Activated naive CD8-positive, alpha-beta T cell (primary cell): Measurements from ENCODE around the gene HIVEP1.

Source experiments
- H3K27ac Mint-ChIP-seq: one replicate; pipeline ENCODE4 v1.8.0; 2021; ENCODE audit warnings: mixed read lengths
- H3K27me3 Mint-ChIP-seq: one replicate; pipeline ENCODE4 v1.8.0; 2021; ENCODE audit warnings: mixed read lengths
- H3K36me3 Mint-ChIP-seq: one replicate; pipeline ENCODE4 v1.8.0; 2021; ENCODE audit warnings: mixed read lengths
- H3K4me1 Mint-ChIP-seq: one replicate; pipeline ENCODE4 v1.8.0; 2021; ENCODE audit warnings: low read depth, mixed read lengths
- H3K4me3 Mint-ChIP-seq: one replicate; pipeline ENCODE4 v1.8.0; 2021; ENCODE audit warnings: mild to moderate bottlenecking, mixed read lengths
- H3K9me3 Mint-ChIP-seq: one replicate; pipeline ENCODE4 v1.8.0; 2021; ENCODE audit warnings: low read depth, mixed read lengths

HIVEP1 gene

DNA sequence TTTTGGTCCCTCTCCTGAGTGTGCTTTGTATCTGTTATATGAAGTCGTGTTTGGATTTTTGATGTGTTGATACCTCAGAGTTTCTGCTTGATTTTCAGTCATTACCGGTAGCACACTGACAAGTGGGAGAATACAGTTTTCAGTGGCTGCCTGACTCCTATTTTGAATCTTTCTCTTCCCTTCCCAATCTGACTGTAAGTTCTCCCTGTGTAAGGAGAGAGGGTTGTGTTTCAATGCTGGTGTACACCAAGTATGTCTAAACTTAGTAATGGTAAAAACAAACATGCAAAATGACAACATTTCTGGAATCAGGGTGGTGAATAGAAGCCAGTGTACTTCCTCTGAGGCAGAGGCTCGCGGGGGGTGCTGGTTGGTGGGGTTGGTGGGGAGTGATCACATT lies 103.4 kb downstream of the HIVEP1 start:
- Mint-ChIP-seq H3K4me3 (no peak overlapping the region), H3K36me3 (peaks cover 40% of the 10 kb centered on the region), H3K9me3 (peaks cover 9% of the 10 kb centered on the region), H3K27me3 (no peaks in the 10 kb centered on the region), H3K27ac (no peak overlapping the region), H3K4me1 (peaks cover 72% of the 10 kb centered on the region)

DNA sequence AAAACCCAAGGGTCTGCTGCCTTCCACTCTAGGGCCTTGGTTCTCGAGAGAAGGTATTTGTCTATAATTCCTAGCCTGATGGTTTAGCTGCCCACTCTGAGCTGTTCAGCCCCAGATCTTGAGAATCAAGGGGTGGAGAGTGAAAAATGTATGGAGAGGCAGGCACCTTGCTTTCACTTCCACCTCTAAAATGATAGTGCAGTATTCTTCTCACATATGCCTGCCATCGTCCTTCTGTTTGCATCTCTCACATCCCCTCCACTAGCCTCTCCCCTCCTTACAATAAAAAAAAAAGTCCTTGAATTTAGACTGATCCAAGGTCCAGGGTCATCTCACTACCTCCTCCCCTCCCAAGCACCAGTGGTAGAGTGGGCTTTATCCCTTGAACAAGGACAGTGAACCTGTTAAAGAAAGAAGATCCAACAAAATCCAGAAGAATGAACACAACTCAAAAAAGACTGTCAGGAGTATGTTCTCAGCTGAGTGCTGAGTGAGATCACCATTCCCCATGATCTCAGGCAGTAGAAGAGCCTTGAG lies 104.2 kb downstream of the HIVEP1 start:
- Mint-ChIP-seq H3K4me3 (no peak overlapping the region), H3K27me3 (no peaks in the 10 kb centered on the region), H3K36me3 (peaks cover 43% of the 10 kb centered on the region), H3K9me3 (peaks cover 9% of the 10 kb centered on the region), H3K27ac (no peak overlapping the region), H3K4me1 (peaks cover 72% of the 10 kb centered on the region)

DNA sequence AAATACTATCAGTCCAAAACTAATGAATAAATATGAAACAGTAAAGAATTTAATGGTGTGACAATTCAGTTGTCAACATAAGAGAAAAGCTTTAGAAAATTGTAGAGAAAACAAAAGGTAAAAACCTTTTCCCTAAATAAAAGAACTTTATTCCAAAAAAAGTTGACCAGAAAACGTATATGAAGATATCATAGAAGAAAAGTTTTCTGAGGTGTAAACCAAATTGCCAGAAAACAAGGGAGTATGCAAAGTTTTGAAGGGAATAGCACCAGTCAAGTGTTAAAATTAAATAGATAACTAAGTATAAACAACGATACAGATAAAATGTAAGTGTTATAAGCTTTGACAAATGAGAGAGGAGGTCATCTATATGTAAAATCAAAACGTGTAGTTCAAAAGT lies 104.9 kb downstream of the HIVEP1 start:
- H3K27ac Mint-ChIP-seq = no peak overlapping the region
- no peaks in the 10 kb centered on the region for H3K27me3 Mint-ChIP-seq
- H3K36me3 Mint-ChIP-seq = peaks cover 45% of the 10 kb centered on the region
- H3K4me1 Mint-ChIP-seq = peaks cover 72% of the 10 kb centered on the region
- H3K9me3 Mint-ChIP-seq = peaks cover 9% of the 10 kb centered on the region
- H3K4me3 Mint-ChIP-seq = no peak overlapping the region

- Mint-ChIP-seq H3K9me3 (peaks cover 9% of the 10 kb centered on the region), H3K4me3 (no peak overlapping the region), H3K36me3 (peaks cover 48% of the 10 kb centered on the region), H3K27me3 (no peaks in the 10 kb centered on the region), H3K27ac (no peak overlapping the region), H3K4me1 (peaks cover 66% of the 10 kb centered on the region)
Measured at GRCh38 chr6:12118607-12119006, 106.5 kb downstream of the HIVEP1 start.

DNA sequence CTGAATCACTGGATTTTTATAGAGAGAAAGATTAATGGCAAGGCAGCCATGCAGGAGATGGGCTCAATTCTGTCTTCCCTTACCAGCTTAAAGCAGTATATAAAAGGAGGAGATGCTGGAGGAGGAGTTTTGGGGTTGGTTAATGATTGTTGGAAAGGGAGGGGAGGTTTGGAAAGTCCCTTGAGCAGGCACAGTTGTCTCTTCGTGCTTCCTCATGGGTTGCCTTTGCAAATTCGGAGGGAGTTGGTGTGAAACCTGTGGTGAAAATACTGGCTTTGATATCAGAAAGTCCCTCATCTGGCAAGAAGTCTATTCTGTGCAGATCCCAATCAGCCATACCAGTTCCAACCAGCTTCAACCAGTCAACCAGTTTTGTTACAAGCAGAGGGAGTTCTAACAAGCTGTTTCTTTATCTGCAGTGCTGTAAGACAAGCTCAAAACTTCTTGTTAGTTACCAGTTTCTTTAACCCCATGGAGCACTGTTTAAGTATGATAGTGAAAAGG lies 107.0 kb downstream of the HIVEP1 start:
- H3K36me3 Mint-ChIP-seq = peaks cover 50% of the 10 kb centered on the region
- H3K27ac Mint-ChIP-seq = peak overlapping the region; percentile 75
- peaks cover 9% of the 10 kb centered on the region for H3K9me3 Mint-ChIP-seq
- H3K4me1 Mint-ChIP-seq = peaks cover 66% of the 10 kb centered on the region
- H3K27me3 Mint-ChIP-seq = no peaks in the 10 kb centered on the region
- H3K4me3 Mint-ChIP-seq = peak overlapping the region; percentile 38

DNA sequence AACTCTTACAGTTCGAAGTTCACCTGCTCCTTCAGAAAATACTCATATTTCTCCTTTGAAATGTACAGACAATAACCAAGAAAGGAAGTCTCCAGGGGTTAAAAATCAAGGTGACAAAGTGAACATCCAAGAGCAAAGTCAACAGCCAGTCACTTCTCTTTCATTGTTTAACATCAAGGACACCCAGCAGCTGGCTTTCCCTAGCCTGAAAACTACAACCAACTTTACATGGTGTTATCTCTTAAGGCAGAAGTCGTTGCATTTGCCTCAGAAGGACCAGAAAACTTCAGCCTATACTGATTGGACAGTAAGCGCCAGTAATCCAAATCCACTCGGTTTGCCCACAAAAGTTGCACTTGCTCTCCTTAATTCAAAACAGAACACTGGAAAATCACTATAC lies 113.3 kb downstream of the HIVEP1 start:
- Mint-ChIP-seq H3K4me1 (peaks cover 56% of the 10 kb centered on the region), H3K36me3 (peaks cover 49% of the 10 kb centered on the region), H3K27ac (peak overlapping the region; percentile 5), H3K27me3 (no peaks in the 10 kb centered on the region), H3K4me3 (peak overlapping the region; percentile 42), H3K9me3 (no peaks in the 10 kb centered on the region)

GRCh38 chr6:12126051-12126450 lies 113.9 kb downstream of the HIVEP1 start:
- Mint-ChIP-seq H3K4me1 (peaks cover 51% of the 10 kb centered on the region), H3K4me3 (peak overlapping the region; percentile 46), H3K36me3 (peaks cover 43% of the 10 kb centered on the region), H3K27me3 (no peaks in the 10 kb centered on the region), H3K27ac (no peak overlapping the region), H3K9me3 (no peaks in the 10 kb centered on the region)

GRCh38 chr6:12129523-12129922 lies 117.4 kb downstream of the HIVEP1 start:
- Mint-ChIP-seq H3K4me1 (peaks cover 38% of the 10 kb centered on the region), H3K27ac (peak overlapping the region; percentile 23), H3K4me3 (no peak overlapping the region), H3K36me3 (peaks cover 26% of the 10 kb centered on the region), H3K27me3 (no peaks in the 10 kb centered on the region), H3K9me3 (no peaks in the 10 kb centered on the region)

- H3K4me3 Mint-ChIP-seq = no peak overlapping the region
- H3K27ac Mint-ChIP-seq = no peak overlapping the region
- no peaks in the 10 kb centered on the region for H3K27me3 Mint-ChIP-seq
- H3K4me1 Mint-ChIP-seq = peaks cover 19% of the 10 kb centered on the region
- no peaks in the 10 kb centered on the region for H3K9me3 Mint-ChIP-seq
- H3K36me3 Mint-ChIP-seq = peaks cover 19% of the 10 kb centered on the region
Measured at GRCh38 chr6:12132351-12133222, 120.5 kb downstream of the HIVEP1 start.

- Mint-ChIP-seq H3K9me3 (no peaks in the 10 kb centered on the region), H3K27ac (peak overlapping the region; percentile 12), H3K4me1 (peaks cover 30% of the 10 kb centered on the region), H3K36me3 (peaks cover 20% of the 10 kb centered on the region), H3K27me3 (no peaks in the 10 kb centered on the region), H3K4me3 (no peak overlapping the region)
Measured at GRCh38 chr6:12134581-12134980, 122.5 kb downstream of the HIVEP1 start.

DNA sequence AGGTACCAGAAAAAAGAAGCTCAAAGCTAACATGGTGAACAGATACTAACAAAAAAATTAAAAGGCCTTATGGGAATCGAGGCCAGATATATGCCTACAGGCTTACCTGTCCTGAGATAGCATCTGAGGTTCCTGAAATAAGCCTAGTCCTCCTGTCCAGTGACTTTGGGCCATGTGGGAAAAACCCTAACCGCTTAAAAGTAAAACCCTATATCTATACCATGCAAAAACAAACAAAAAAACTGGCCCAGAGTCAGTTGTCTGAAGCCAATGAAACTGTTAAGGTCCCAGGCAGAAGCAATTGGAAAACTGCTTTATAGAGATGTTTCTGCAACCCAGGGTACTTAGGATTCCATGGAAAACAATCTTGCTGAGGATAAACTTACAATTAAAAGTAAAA lies 122.9 kb downstream of the HIVEP1 start:
- no peaks in the 10 kb centered on the region for H3K9me3 Mint-ChIP-seq
- no peak overlapping the region for H3K27ac Mint-ChIP-seq
- no peaks in the 10 kb centered on the region for H3K27me3 Mint-ChIP-seq
- peaks cover 30% of the 10 kb centered on the region for H3K4me1 Mint-ChIP-seq
- H3K4me3 Mint-ChIP-seq = no peak overlapping the region
- H3K36me3 Mint-ChIP-seq = peaks cover 19% of the 10 kb centered on the region

- Mint-ChIP-seq H3K9me3 (no peaks in the 10 kb centered on the region), H3K27me3 (no peaks in the 10 kb centered on the region), H3K4me1 (peaks cover 29% of the 10 kb centered on the region), H3K4me3 (no peak overlapping the region), H3K27ac (no peak overlapping the region), H3K36me3 (peaks cover 32% of the 10 kb centered on the region)
Measured at GRCh38 chr6:12136905-12137304, 124.8 kb downstream of the HIVEP1 start.

- Mint-ChIP-seq H3K27ac (peak overlapping the region; percentile 46), H3K27me3 (no peaks in the 10 kb centered on the region), H3K36me3 (peaks cover 36% of the 10 kb centered on the region), H3K9me3 (no peaks in the 10 kb centered on the region), H3K4me3 (no peak overlapping the region), H3K4me1 (peaks cover 26% of the 10 kb centered on the region)
Measured at GRCh38 chr6:12137480-12137879, 125.4 kb downstream of the HIVEP1 start.

DNA sequence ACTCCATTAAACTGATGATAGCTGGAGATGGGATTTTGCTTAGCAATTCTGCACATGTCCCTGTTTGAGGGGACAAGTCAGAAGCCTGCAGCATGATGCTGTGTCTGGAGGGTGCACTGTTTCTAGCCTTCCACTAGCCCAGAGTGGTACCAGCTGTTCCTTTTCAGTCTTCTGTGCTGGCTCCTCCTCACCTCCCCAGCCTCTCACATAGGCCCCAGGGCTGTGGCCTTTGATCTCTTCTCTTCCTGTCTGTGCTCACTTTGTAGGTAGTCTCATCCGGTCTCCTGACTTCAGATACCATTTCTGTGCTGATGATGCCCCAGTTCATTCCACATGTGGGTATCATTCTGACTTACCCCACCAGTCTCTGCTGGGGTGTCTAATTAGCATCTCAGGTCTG lies 126.3 kb downstream of the HIVEP1 start:
- H3K9me3 Mint-ChIP-seq = no peaks in the 10 kb centered on the region
- peak overlapping the region; percentile 79 for H3K27ac Mint-ChIP-seq
- H3K27me3 Mint-ChIP-seq = no peaks in the 10 kb centered on the region
- H3K36me3 Mint-ChIP-seq = peaks cover 36% of the 10 kb centered on the region
- H3K4me3 Mint-ChIP-seq = peak overlapping the region; percentile 0
- peaks cover 26% of the 10 kb centered on the region for H3K4me1 Mint-ChIP-seq

- Mint-ChIP-seq H3K4me3 (peak overlapping the region; percentile 0), H3K27ac (peak overlapping the region; percentile 79)
Measured at GRCh38 chr6:12138936-12139335, 126.8 kb downstream of the HIVEP1 start.

More at GRCh38 chr6:12138936-12139335, 126.8 kb downstream of the HIVEP1 start:
- no peaks in the 10 kb centered on the region for H3K9me3 Mint-ChIP-seq
- peaks cover 26% of the 10 kb centered on the region for H3K4me1 Mint-ChIP-seq
- H3K27me3 Mint-ChIP-seq = no peaks in the 10 kb centered on the region
- H3K36me3 Mint-ChIP-seq = peaks cover 36% of the 10 kb centered on the region
